GM11168 (cell line): ENCODE results near the gene OS9.
"Not testable (repeated sequence)": the region's sequence is repeated elsewhere in the genome, so short reads cannot be mapped to it uniquely, and the experiment has no call there.

Experiments
- in situ Hi-C: fragments of 300-500 bp; cut with MboI; formaldehyde crosslinking; loops from one replicate; pipeline ENCODE4 v1.12.0; 2022; ENCODE audit warnings: low sequenced_read_pairs; ENCODE audit not compliant: unreplicated experiment

Gene OS9, protein sequence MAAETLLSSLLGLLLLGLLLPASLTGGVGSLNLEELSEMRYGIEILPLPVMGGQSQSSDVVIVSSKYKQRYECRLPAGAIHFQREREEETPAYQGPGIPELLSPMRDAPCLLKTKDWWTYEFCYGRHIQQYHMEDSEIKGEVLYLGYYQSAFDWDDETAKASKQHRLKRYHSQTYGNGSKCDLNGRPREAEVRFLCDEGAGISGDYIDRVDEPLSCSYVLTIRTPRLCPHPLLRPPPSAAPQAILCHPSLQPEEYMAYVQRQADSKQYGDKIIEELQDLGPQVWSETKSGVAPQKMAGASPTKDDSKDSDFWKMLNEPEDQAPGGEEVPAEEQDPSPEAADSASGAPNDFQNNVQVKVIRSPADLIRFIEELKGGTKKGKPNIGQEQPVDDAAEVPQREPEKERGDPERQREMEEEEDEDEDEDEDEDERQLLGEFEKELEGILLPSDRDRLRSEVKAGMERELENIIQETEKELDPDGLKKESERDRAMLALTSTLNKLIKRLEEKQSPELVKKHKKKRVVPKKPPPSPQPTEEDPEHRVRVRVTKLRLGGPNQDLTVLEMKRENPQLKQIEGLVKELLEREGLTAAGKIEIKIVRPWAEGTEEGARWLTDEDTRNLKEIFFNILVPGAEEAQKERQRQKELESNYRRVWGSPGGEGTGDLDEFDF

DNA sequence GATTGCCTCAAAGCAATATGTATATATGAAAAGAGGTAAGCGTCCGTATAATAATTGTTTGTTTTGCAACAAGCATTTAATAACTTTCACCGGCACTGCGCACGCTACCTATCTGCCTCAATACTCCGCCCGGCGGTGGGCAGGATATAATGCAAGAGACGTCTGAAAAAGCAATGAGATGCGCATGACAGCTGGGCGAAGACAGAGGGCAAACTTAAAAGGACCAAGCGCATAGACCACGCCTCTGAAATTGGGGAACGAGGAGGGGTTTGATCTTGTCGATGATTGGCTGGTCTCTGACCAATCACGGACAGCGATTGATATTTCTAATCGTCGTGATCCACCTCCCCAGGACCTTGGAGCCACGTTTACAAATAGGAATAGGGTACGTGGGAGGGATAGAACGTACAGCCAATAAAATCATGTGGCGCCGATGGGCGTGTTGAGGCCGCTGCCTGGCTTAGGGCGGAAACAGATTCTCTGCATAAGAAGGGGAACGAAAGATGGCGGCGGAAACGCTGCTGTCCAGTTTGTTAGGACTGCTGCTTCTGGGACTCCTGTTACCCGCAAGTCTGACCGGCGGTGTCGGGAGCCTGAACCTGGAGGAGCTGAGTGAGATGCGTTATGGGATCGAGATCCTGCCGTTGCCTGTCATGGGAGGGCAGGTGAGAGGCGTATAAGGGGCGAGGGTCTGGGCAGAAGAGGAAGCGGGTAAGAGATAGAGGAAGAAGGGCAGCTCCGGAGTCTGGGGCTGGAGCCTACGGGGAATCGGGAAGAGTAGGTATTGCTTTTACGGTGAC, at the start of gene OS9:
Gene OS9, plus strand, starts transcription at position 474 of the 800 bp plus-strand sequence. Its CDS starts 30 bp downstream, at position 504.
- in situ Hi-C loops, result no loop called here

DNA sequence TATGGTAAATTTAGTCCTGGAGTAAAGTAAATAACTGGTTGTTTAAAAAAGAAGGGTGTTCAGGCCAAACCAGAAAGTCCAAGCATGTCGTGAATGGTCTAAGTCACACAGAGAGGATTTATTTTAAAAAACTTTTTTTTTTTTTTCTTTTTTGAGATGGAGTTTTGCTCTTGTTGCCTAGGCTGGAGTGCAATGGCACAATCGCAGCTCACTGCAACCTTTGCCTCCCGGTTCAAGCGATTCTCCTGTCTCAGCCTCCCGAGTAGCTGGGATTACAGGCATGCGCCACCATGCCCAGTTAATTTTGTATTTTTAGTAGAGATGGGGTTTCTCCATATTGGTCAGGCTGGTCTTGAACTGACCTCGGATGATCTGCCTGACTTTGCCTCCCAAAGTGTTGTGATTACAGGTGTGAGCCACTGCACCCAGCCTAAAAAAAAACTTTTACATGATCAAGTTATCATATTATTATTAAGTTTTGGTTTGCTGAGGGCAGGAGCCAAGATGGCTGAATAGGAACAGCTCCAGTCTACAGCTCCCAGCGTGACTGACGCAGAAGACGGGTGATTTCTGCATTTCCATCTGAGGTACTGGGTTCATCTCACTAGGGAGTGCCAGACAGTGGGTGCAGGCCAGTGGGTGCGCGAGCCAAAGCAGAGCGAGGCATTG, 47.8 kb upstream of the OS9 start:
- in situ Hi-C loops, result not testable (repeated sequence)

DNA sequence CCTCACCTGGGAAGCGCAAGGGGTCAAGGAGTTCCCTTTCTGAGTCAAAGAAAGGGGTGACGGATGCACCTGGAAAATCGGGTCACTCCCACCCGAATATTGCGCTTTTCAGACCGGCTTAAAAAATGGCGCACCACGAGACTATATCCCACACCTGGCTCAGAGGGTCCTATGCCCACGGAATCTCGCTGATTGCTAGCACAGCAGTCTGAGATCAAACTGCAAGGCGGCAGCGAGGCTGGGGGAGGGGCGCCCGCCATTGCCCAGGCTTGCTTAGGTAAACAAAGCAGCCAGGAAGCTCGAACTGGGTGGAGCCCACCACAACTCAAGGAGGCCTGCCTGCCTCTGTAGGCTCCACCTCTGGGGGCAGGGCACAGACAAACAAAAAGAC, 47.3 kb upstream of the OS9 start:
- in situ Hi-C loops, result not testable (repeated sequence)

DNA sequence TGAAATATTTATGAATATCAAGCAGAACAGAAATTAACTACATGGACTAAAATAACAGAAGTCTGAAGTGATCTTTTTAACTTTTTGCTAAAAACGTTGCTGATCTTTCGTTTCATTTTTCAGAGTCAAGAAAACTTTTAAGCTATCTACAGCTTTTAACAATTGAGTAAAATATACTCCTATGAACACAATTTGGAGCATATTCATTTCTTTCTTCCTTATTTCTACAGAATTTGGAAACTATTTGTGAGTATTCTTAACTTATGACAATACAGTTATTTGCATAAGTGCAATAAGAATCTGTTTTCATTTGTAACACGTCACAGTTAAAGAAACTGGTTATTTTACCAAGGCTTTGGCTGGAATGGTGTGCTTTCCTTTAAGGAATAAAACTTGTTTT, 39.9 kb upstream of the OS9 start:
- in situ Hi-C loops, result no loop called here

DNA sequence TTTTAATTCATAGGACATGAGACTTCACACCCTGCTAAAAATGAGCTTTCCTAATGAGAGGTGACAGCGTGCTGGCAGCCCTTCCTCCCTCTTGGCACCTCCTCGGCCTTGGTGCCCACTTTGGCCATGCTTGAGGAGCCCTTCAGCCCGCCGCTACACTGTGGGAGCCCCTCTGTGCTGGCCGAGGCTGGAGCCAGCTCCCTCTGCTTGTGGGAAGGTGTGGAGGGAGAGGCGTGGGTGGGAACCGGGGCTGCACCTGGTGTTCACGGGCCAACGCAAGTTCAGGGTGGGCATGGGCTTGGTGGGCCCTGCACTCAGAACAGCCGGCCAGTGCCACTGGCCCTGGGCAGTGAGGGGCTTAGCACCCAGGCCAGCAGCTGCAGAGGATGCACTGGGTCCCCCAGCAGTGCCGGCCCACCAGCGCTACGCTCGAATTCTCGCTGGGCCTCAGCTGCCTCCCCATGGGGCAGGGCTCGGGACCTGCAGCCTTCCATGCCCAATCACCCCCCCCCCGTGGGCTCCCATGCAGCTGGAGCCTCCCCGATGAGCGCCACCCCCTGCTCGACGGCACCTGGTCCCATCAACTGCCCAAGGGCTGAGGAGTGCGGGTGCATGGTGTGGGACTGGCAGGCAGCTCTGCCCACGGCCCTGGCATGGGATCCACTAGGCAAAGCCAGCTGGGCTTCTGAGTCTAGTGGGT, 38.2 kb upstream of the OS9 start:
- in situ Hi-C loops, result no loop called here

DNA sequence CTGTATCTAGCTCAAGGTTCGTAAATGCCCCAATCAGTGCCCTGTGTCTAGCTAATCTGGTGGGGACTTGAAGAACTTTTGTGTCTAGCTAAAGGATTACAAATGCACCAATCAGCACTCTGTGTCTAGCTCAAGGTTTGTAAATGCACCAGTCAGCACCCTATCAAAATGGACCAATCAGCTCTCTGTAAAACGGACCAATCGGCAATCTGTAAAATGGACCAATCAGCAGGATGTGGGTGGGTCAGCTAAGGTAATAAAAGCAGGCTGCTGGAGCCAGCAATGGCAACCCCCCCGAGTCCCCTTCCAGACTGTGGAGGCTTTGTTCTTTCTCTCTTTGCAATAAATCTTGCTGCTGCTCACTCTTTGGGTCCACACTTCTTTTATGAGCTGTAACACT, 37.5 kb upstream of the OS9 start:
- in situ Hi-C loops, result not testable (repeated sequence)

DNA sequence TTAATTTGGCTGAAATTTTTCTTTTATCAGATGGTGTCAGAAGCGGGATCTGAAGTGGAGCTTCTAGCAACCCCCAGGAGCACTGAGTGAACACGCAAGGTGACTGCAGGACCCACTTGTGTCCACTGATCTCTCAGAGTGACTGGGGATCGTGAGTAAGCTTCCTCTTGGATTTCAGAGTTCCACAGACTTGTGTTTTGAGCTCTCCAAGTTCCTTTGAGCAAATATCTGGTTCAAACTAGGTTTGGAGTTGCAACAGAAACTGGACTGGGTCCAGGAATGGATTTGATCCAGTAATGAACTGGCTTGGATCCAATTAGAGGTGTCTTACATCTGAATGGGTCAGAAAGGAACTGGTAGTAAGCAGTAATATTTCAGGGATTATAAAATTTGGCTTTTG, 36.2 kb upstream of the OS9 start:
- in situ Hi-C loops, result no loop called here

DNA sequence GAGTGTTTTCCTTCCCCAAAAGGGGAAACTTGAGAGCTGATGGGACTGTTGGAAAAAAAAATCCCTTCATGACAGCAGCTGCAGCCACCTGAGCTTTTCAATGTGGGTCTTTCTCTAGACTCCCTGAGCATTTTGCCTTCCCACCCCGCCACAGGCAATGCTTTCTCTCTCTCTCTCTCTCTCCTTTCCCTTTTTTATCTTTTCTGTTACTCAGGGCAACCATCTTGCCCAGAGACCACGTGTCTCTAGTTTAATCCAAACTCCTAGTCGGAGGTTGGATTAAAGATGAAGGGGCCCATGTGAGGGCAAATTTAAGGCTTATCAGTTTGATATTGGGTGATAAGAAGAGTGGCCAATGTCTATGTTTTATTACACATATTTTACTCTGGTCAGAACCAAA, 35.0 kb upstream of the OS9 start:
- in situ Hi-C loops, result no loop called here

DNA sequence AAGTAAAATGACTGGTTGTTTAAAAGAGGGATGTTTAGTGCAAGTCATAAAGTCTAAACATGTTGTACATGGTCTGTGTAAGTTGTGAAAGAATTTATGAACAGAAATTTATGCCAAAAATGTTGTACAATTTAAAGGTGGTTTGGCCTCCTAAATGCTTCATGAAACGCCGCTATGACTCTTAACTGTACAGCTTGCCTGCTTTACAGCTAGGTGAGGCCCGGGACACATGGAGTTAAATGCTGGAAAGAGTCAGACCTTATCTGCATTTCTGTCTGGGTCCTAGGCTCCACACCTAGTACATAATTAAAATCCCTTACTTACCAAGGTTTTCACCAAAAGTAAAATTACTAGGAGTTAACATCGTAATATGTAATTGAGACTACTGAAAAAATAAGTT, 32.6 kb upstream of the OS9 start:
- in situ Hi-C loops, result no loop called here

DNA sequence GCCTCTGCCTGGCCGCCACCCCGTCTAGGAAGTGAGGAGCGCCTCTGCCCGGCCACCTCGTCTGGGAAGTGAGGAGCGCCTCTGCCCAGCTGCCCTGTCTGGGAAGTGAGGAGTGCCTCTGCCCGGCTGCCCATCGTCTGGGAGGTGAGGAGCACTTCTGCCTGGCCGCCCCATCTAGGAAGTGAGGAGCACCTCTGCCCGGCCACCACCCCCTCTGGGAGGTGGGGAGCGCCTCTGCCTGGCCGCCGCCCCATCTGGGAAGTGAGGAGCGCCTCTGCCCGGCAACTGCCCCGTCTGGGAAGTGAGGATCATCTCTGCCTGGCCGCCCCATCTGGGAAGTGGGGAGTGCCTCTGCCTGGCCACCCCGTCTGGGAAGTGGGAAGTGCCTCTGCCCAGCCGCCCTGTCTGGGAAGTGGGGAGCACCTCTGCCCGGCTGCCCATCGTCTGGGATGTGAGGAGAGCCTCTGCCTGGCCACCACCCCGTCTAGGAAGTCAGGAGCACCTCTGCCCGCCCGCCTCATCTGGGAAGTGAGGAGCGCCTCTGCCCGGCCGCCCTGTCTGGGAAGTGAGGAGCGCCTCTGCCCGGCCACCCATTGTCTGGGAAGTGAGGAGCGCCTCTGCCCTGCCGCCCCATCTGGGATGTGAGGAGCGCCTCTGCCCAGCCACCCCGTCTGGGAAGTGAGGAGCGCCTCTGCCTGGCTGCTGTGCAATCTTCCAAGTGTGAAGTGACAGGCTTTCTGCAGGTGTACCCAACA, 28.7 kb upstream of the OS9 start:
- in situ Hi-C loops, result not testable (repeated sequence)

DNA sequence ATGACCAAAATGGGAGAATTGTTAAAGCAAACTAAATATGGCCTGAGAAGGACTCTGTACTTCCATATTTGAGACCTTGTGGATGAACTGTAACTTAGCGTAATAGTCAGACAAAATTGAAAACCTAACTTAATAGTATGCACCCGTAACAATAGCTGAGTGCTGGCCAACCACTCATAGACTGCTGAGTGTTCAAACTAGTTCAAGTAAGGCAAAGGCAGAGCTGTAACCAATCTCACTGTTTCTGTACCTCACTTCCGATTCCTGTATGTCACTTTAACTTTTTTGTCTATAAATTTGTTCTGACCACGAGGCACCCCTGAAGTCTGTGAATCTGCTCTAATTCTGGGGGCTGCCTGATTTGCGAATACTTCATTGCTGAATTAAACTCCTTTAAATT, 27.0 kb upstream of the OS9 start:
- in situ Hi-C loops, result no loop called here

DNA sequence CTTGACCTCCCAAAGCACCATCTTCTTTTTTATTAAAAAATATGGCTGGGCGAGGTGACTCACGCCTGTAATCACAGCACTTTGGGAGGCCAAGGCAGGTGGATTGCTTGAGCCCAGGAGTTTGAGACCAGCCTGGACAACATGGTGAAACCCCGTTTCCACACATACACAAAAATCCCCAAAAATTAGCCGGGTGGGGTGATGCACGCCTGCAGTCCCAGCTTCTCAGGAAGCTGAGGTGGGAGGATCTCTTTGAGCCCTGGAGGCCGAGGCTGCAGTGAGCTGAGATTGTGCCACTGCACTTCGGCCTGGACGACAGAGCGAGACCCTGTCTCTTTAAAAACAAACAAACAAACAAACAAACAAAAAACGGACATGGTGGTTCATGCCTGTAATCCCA, 24.2 kb upstream of the OS9 start:
- in situ Hi-C loops, result not testable (repeated sequence)

DNA sequence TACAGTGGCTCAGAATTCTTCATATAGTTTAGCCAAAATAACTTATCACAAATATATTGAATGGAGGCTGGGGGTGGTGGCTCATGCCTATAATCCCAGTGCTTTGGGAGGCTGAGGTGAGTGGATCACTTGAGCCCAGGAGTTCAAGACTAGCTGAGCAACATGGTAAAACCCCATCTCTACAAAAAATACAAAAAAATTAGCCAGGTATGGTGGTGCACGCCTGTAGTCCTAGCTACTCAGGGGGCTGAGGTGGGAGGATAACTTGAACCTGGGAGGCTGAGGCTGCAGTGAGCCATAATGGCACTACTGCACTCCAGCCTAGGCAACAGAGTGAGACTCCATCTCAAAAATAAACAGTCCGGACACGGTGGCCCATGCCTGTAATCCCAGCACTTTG, 22.1 kb upstream of the OS9 start:
- in situ Hi-C loops, result not testable (repeated sequence)

DNA sequence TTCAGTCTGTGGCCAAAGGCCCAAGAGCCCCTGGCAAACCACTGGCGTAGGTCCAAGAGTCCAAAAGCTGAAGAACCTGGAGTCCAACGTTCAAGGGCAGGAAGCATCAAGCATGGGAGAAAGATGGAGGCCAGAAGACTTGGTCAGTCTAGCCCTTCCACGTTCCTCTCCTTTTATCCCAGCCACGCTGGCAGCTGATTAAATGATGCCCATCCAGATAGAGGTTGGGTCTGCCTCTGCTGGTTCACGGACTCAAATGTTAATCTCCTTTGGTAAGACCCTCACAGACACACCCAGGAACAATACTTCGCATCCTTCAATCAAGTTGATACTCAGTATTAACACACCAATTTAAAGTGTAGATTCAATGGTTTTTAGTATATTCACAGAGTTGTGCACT, 21.1 kb upstream of the OS9 start:
- in situ Hi-C loops, result no loop called here

DNA sequence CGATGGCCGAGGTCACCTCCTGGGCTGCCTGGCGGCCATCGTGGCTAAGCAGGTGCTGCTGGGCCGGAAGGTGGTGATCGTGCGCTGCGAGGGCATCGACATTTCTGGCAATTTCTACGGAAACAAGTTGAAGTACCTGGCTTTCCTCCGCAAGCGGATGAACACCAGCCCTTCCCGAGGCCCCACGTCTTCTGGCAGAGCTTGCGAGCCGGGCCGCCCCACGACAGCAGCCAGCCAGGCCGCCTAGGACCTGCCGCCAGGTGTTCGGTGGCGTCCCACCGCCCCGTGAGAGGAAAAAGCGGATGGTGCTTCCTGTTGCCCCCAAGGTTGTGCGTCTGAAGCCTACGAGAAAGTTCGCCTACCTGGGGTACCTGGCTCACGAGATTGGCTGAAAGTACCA, 19.2 kb upstream of the OS9 start:
- in situ Hi-C loops, result no loop called here

DNA sequence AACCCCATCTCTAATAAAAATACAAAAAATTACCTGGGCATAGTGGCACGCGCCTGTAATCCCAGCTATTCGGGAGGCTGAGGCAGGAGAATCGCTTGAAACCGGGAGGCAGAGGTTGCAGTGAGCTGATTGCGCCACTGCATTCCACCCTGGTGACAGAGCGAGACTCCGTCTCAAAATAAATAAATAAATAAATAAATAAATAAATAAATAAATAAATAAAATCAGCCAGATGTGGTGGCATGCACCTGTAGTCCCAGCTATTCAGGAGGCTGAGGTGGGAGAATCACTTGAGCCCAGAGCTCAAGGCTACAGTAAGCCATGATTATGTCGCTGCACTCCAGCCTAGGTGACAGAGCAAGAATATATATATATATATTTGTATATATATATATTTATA, 16.0 kb upstream of the OS9 start:
- in situ Hi-C loops, result not testable (repeated sequence)

DNA sequence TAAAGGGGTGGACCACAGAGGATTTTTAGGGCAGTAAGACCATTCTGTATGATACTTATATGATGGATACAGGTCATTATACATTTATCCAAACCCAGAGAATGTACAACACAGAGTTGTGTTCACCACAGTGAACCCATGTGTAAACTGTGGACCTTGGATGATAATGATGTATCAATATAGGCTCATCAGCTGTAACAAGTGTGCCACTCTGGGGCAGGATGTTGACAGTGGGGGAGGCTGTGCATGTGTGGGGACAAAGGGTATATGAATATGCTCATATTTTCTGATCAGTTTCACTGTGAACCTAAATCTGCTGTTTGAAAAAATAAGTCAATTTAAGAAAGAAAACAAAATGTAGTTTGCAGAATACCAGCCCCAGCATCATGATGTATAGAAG, 14.2 kb upstream of the OS9 start:
- in situ Hi-C loops, result no loop called here

DNA sequence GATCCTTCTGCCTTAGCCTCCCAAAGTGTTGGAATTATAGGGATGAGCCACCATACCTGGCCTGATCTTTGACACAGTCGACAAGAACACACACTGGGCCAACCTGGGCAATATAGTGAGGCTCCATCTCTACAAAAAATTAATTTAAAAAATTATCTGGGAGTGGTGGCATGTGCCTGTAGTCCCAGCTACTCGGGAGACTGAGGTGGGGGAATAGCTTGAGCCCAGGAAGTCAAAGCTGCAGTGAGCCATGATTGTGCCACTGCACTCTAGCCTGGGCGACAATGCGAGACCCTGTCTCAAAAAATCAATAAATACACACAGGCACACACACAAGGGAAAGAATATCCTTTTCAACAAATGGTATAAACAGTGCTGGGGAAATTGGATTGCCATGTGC, 6.1 kb upstream of the OS9 start:
- in situ Hi-C loops, result no loop called here

DNA sequence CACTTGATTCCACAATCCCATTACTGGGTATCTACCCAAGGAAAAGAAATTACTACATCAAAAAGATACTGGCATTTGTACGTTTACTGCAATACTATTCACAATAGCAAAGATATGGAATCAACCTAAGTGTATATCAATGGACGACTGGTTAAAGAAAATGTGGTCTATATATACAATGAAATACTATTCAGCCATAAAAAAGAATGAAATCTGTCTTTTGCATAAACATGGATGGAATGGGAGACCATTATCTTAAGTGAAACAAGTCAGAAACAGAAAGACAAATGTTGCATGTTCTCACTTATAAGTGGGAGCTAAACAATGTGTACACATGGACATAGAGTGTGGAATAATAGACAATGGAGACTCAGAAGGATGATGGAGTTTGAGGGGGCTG, 5.0 kb upstream of the OS9 start:
- in situ Hi-C loops, result no loop called here
